ENCODE measurements around the gene SRRM5. TPM values are rescaled to one million over a fixed set of nuclear protein-coding genes. Genes with fewer than 3 reads are reported as not detected.

The SRRM5 gene
- total RNA-seq, 1 experiment from 2014 or later, result 1.0 TPM

GRCh38 chr19:43639519-43640423 lies 27.9 kb downstream of the SRRM5 start, which contains the start of gene CADM4:
TSS of gene CADM4 (minus strand) at chr19:43639850. CDS start at chr19:43639790, 60 bp downstream.
- no peaks in the 10 kb centered on the region; the same call in 1 of the 2 replicates for H3K27me3 ChIP-seq (replicated peaks; ENCODE audit: control insufficient read depth, insufficient read depth, low read length)
- TF ChIP-seq CTCF (IDR thresholded peaks at IDR 0.05; ENCODE audit: insufficient read depth in 1 of 2, low read depth in 1 of 2, low read length in 1 of 2, severe bottlenecking in 1 of 2, unreplicated experiment in 1 of 2), result no peak
- H3K4me1 Mint-ChIP-seq (ENCODE audit: low read depth, unreplicated experiment), result peaks cover 19% of the 10 kb centered on the region
- H3K4me3 Mint-ChIP-seq (ENCODE audit: unreplicated experiment), result peak within 1 kb of the TSS; percentile 94
- no peaks in the 10 kb centered on the region for H3K36me3 ChIP-seq (ENCODE audit: control insufficient read depth, insufficient read depth, low read length)
- peaks cover 17% of the 10 kb centered on the region; the same call in 1 of the 2 replicates for H3K4me1 ChIP-seq
- intact Hi-C loops (cut with micrococcal nuclease; ENCODE audit: unreplicated experiment), result no loop called here
- peak within 1 kb of the TSS; percentile 49 for H3K27ac Mint-ChIP-seq (ENCODE audit: unreplicated experiment)
- ChIA-PET POLR2A (no interaction called here), CTCF (no interaction called here)
- peaks cover 6% of the 10 kb centered on the region for H3K36me3 Mint-ChIP-seq (ENCODE audit: insufficient read depth, unreplicated experiment)
- BruUV-seq (replicated peaks), result no TSS peak
- peak within 1 kb of the TSS; percentile 78 for H3K4me3 ChIP-seq (ENCODE audit: low read depth, low read length)
- peak; percentile 56 to 60 for DNase-seq
- H3K9me3 ChIP-seq, result no peaks in the 10 kb centered on the region
- peaks cover 5% of the 10 kb centered on the region for H3K9me3 Mint-ChIP-seq (ENCODE audit: unreplicated experiment)
- peaks cover 18% of the 10 kb centered on the region for H3K27me3 Mint-ChIP-seq (ENCODE audit: insufficient read depth, unreplicated experiment)

GRCh38 chr19:43640424-43640757 lies 28.5 kb downstream of the SRRM5 start:
- BruUV-seq (replicated peaks), result no TSS peak
- Histone ChIP-seq H3K4me3 (ENCODE audit: low read depth, low read length) (peak overlapping the region; percentile 78), H3K27me3 (replicated peaks; ENCODE audit: control insufficient read depth, insufficient read depth, low read length) (no peaks in the 10 kb centered on the region; the same call in 1 of the 2 replicates), H3K9me3 (no peaks in the 10 kb centered on the region), H3K4me1 (peaks cover 11% of the 10 kb centered on the region; the same call in 1 of the 2 replicates), H3K36me3 (ENCODE audit: control insufficient read depth, insufficient read depth, low read length) (no peaks in the 10 kb centered on the region)
- H3K36me3 Mint-ChIP-seq (ENCODE audit: insufficient read depth, unreplicated experiment), result peaks cover 6% of the 10 kb centered on the region
- H3K4me1 Mint-ChIP-seq (ENCODE audit: low read depth, unreplicated experiment), result peaks cover 12% of the 10 kb centered on the region
- H3K9me3 Mint-ChIP-seq (ENCODE audit: unreplicated experiment), result peaks cover 7% of the 10 kb centered on the region
- peak overlapping the region; percentile 63 for H3K4me3 Mint-ChIP-seq (ENCODE audit: unreplicated experiment)
- no peak for DNase-seq
- no peak overlapping the region for H3K27ac Mint-ChIP-seq (ENCODE audit: unreplicated experiment)
- POLR2A ChIA-PET, result no interaction called here
- peaks cover 18% of the 10 kb centered on the region for H3K27me3 Mint-ChIP-seq (ENCODE audit: insufficient read depth, unreplicated experiment)
- intact Hi-C loops (cut with micrococcal nuclease; ENCODE audit: unreplicated experiment), result no loop called here
- CTCF ChIA-PET, result no interaction called here
- no peak for TF ChIP-seq CTCF (IDR thresholded peaks at IDR 0.05; ENCODE audit: insufficient read depth in 1 of 2, low read depth in 1 of 2, low read length in 1 of 2, severe bottlenecking in 1 of 2, unreplicated experiment in 1 of 2)

GRCh38 chr19:43641333-43641732 lies 29.4 kb downstream of the SRRM5 start:
- Mint-ChIP-seq H3K4me1 (ENCODE audit: low read depth, unreplicated experiment) (peaks cover 9% of the 10 kb centered on the region), H3K4me3 (ENCODE audit: unreplicated experiment) (peak overlapping the region; percentile 63), H3K9me3 (ENCODE audit: unreplicated experiment) (peaks cover 7% of the 10 kb centered on the region), H3K27me3 (ENCODE audit: insufficient read depth, unreplicated experiment) (peaks cover 18% of the 10 kb centered on the region), H3K36me3 (ENCODE audit: insufficient read depth, unreplicated experiment) (peaks cover 6% of the 10 kb centered on the region), H3K27ac (ENCODE audit: unreplicated experiment) (no peak overlapping the region)
- TF ChIP-seq CTCF (IDR thresholded peaks at IDR 0.05; ENCODE audit: insufficient read depth in 1 of 2, low read depth in 1 of 2, low read length in 1 of 2, severe bottlenecking in 1 of 2, unreplicated experiment in 1 of 2), result no peak
- ChIA-PET CTCF (interaction anchor here (0.5 to 0.7 kb wide), 2 partner anchors 91 to 159 kb away, joined by 3 read pairs; no protein-coding TSS in a partner anchor), POLR2A (interaction anchor here (0.9 kb wide), 1 partner anchor 45 kb away, joined by 4 read pairs; the partner anchor contains the start of genes IRGQ and ZNF576)
- DNase-seq, result peak in 1 of 2 experiments; percentile 46
- BruUV-seq (replicated peaks), result no TSS peak
- Histone ChIP-seq H3K27me3 (replicated peaks; ENCODE audit: control insufficient read depth, insufficient read depth, low read length) (no peaks in the 10 kb centered on the region), H3K36me3 (ENCODE audit: control insufficient read depth, insufficient read depth, low read length) (no peaks in the 10 kb centered on the region), H3K9me3 (no peaks in the 10 kb centered on the region), H3K4me1 (0 out of 2 replicates have a peak, but pooled peaks cover 6% of the 10 kb centered on the region), H3K4me3 (ENCODE audit: low read depth, low read length) (no peak overlapping the region)
- intact Hi-C loops (cut with micrococcal nuclease; ENCODE audit: unreplicated experiment), result no loop called here

Data from Caco-2 (cell line).